RCC 7860 (cell line): ENCODE results near the gene SPX.
A peak's percentile ranks its signal among the peaks of the same experiment; 100 is the strongest.

Experiments
- DNase-seq: peaks from one replicate; pipeline ENCODE4 v3.0.0-alpha.2; 2015; ENCODE audit warnings: low spot score
- FAIRE-seq: peaks from 2 replicates; lab custom pipeline; 2012; peaks lifted over from hg19 to GRCh38; lab: Jason Lieb, UNC

The SPX gene

GRCh38 chr12:21526053-21526452 lies at the start of gene SPX:
TSS of gene SPX (plus strand) at chr12:21526296. CDS start at chr12:21526473, 177 bp downstream.
- DNase-seq, result no peak
- no peak for FAIRE-seq

- DNase-seq, result no peak
- no peak for FAIRE-seq
Measured at GRCh38 chr12:21476949-21477348, 49.1 kb upstream of the SPX start.

- FAIRE-seq (no peak), DNase-seq (no peak)
Measured at GRCh38 chr12:21478756-21479455, 47.2 kb upstream of the SPX start.

GRCh38 chr12:21483531-21483930 lies 42.6 kb upstream of the SPX start:
- no peak for FAIRE-seq
- DNase-seq, result no peak

GRCh38 chr12:21485998-21486397 lies 40.1 kb upstream of the SPX start:
- FAIRE-seq (no peak), DNase-seq (no peak)

- DNase-seq, result no peak
- no peak for FAIRE-seq
Measured at GRCh38 chr12:21499765-21500164, 26.3 kb upstream of the SPX start.

- DNase-seq (no peak), FAIRE-seq (no peak)
Measured at GRCh38 chr12:21500786-21501257, 25.3 kb upstream of the SPX start.

GRCh38 chr12:21501258-21502163 lies 24.6 kb upstream of the SPX start, which contains the start of the genes GOLT1B and RECQL:
TSS of gene GOLT1B (plus strand) at chr12:21501789. CDS start at chr12:21501924, 135 bp downstream.
TSS of gene RECQL (minus strand) at chr12:21501635. CDS start at chr12:21499570, 2,065 bp downstream.
- FAIRE-seq, result peak; percentile 91

GRCh38 chr12:21502164-21502496 lies 24.0 kb upstream of the SPX start:
- DNase-seq (no peak), FAIRE-seq (no peak)

More at GRCh38 chr12:21501258-21502163, 24.6 kb upstream of the SPX start, which contains the start of the genes GOLT1B and RECQL:
- DNase-seq, result peak; percentile 95

GRCh38 chr12:21502872-21503271 lies 23.2 kb upstream of the SPX start:
- DNase-seq (no peak), FAIRE-seq (no peak)

- FAIRE-seq (no peak), DNase-seq (no peak)
Measured at GRCh38 chr12:21505888-21506287, 20.2 kb upstream of the SPX start.

GRCh38 chr12:21507849-21508248 lies 18.2 kb upstream of the SPX start:
- no peak for FAIRE-seq

GRCh38 chr12:21509768-21510167 lies 16.3 kb upstream of the SPX start:
- DNase-seq (no peak), FAIRE-seq (no peak)

More at GRCh38 chr12:21507849-21508248, 18.2 kb upstream of the SPX start:
- DNase-seq, result no peak

GRCh38 chr12:21516281-21516680 lies 9.8 kb upstream of the SPX start:
- FAIRE-seq, result no peak

GRCh38 chr12:21518451-21518850 lies 7.6 kb upstream of the SPX start:
- DNase-seq (no peak), FAIRE-seq (no peak)

More at GRCh38 chr12:21516281-21516680, 9.8 kb upstream of the SPX start:
- DNase-seq, result no peak

GRCh38 chr12:21521541-21521940 lies 4.6 kb upstream of the SPX start:
- DNase-seq, result no peak
- FAIRE-seq, result no peak

GRCh38 chr12:21523148-21523547 lies 2.9 kb upstream of the SPX start:
- no peak for FAIRE-seq
- no peak for DNase-seq

GRCh38 chr12:21526721-21527345 lies 737 bp downstream of the SPX start:
- DNase-seq, result no peak
- no peak for FAIRE-seq

GRCh38 chr12:21527451-21528180 lies 1.5 kb downstream of the SPX start:
- FAIRE-seq, result no peak

GRCh38 chr12:21528953-21529352 lies 2.9 kb downstream of the SPX start:
- DNase-seq, result no peak
- FAIRE-seq, result no peak

More at GRCh38 chr12:21527451-21528180, 1.5 kb downstream of the SPX start:
- no peak for DNase-seq
